HCT116 (cell line): ENCODE results near the gene JAM3. TPM values are rescaled to one million over a fixed set of nuclear protein-coding genes. Genes with fewer than 3 reads are reported as not detected.

Source experiments
- ATAC-seq: fragments of 200-7000 bp; cut with Tn5 transposase; 2 replicates; pipeline ENCODE4 v1.9.1; 2020; ENCODE audit warnings: mild to moderate bottlenecking, moderate library complexity
- BruUV-seq: library from RNA; stranded (reverse); fragments of 400-500 nt; replicated peaks from 2 replicates; lab custom pipeline; 2021; lab: Mats Ljungman, UMichigan
- CTCF ChIA-PET: fragments of 300-600 bp; sonication (Branson Sonifier 250); formaldehyde crosslinking; loops from one replicate; lab custom pipeline; 2021; ENCODE audit warnings: antibody characterized with exemption; lab: Charles Lee
- POLR2A ChIA-PET: fragments of 300-600, 350-600 bp; sonication (Branson Sonifier 250); formaldehyde crosslinking; loops from one replicate; lab custom pipeline; 2021; ENCODE audit warnings: antibody characterized with exemption; lab: Charles Lee
- RAD21 ChIA-PET, 2 experiments: fragments of 300-600 bp; sonication (Branson Sonifier 250); formaldehyde crosslinking; loops; one replicate each; lab custom pipeline; 2023; ENCODE audit warnings: low total read pairs in 2 of 2; ENCODE audit not compliant: uncharacterized antibody in 2 of 2, unreplicated experiment in 2 of 2, low non-redundant PET in 1 of 2; lab: Charles Lee
- DNase-seq: peaks from one replicate; pipeline ENCODE4 v3.0.0-alpha.2; 2010; ENCODE audit warnings: low read depth, low spot score
- H2AFZ ChIP-seq: fragments of 200-600 bp; shearing (Covaris generic), sonication (generic); 2 replicates; pipeline ENCODE4 v1.6.1; 2017; ENCODE audit warnings: low read depth, mixed run types, mixed read lengths, antibody characterized with exemption, low read length; ENCODE audit not compliant: poor library complexity, severe bottlenecking
- H3K27ac ChIP-seq: 2 replicates; pipeline ENCODE4 v1.5.1; 2012; ENCODE audit warnings: low read depth, low read length
- H3K27me3 ChIP-seq: fragments of 200-600 bp; sonication (generic); 2 replicates; pipeline ENCODE4 v1.6.1; 2016; ENCODE audit warnings: mixed run types, low read length, mixed read lengths; ENCODE audit not compliant: insufficient read depth
- H3K36me3 ChIP-seq, 2 experiments: fragments of 200-500 bp in 1 of 2; fragments of 200-600 bp in 1 of 2; sonication (Bioruptor generic) in 1 of 2; sonication (generic) in 1 of 2; 2 replicates each; pipeline versions ENCODE4 v1.5.1 to v1.6.1; 2014 to 2016; ENCODE audit warnings: low read length in 2 of 2, inconsistent platforms in 1 of 2, mixed read lengths in 1 of 2, mixed run types in 1 of 2; ENCODE audit not compliant: insufficient read depth in 2 of 2, control insufficient read depth in 1 of 2
- H3K4me1 ChIP-seq, 2 experiments: fragments of 200-600 bp in 1 of 2; sonication (generic) in 1 of 2; 2 replicates each; pipeline versions ENCODE4 v1.5.1 to v1.6.1; 2012 to 2017; ENCODE audit warnings: low read length in 2 of 2, inconsistent platforms in 1 of 2, mild to moderate bottlenecking in 1 of 2, mixed read lengths in 1 of 2, mixed run types in 1 of 2, moderate library complexity in 1 of 2; ENCODE audit not compliant: insufficient read depth in 2 of 2, control insufficient read depth in 1 of 2
- H3K4me2 ChIP-seq: fragments of 200-600 bp; sonication (generic); 2 replicates; pipeline ENCODE4 v1.6.1; 2017; ENCODE audit warnings: mixed run types, low read length, mixed read lengths
- H3K4me3 ChIP-seq, 2 experiments: fragments of 200-600 bp in 1 of 2; sonication (generic) in 1 of 2; replicated peaks in 1 of 2; 2 replicates each; pipeline ENCODE4 v1.5.1; 2011 to 2016; ENCODE audit warnings: low read length in 2 of 2, control low read depth in 1 of 2, low read depth in 1 of 2, mild to moderate bottlenecking in 1 of 2, mixed read lengths in 1 of 2, mixed run types in 1 of 2
- H3K79me2 ChIP-seq: fragments of 200-600 bp; sonication (generic); 2 replicates; pipeline ENCODE4 v1.6.1; 2017; ENCODE audit warnings: mild to moderate bottlenecking, mixed run types, low read length, moderate library complexity, mixed read lengths; ENCODE audit not compliant: insufficient read depth
- H3K9ac ChIP-seq: fragments of 200-600 bp; sonication (generic); 2 replicates; pipeline ENCODE4 v1.6.1; 2016; ENCODE audit warnings: low read length, mixed read lengths
- H3K9me2 ChIP-seq: fragments of 200-600 bp; sonication (generic), shearing (Covaris generic); 2 replicates; pipeline ENCODE4 v1.6.1; 2017; ENCODE audit warnings: mixed run types, mild to moderate bottlenecking, moderate library complexity; ENCODE audit not compliant: insufficient read depth
- H3K9me3 ChIP-seq, 2 experiments: fragments of 200-500 bp in 1 of 2; fragments of 200-600 bp in 1 of 2; sonication (Bioruptor generic) in 1 of 2; sonication (generic) in 1 of 2; 2 replicates each; pipeline ENCODE4 v1.6.1; 2014 to 2017; ENCODE audit warnings: low read length in 2 of 2, mixed read lengths in 2 of 2, inconsistent platforms in 1 of 2, low read depth in 1 of 2, mild to moderate bottlenecking in 1 of 2, mixed run types in 1 of 2, moderate library complexity in 1 of 2; ENCODE audit not compliant: control insufficient read depth in 1 of 2, insufficient read depth in 1 of 2
- H4K20me1 ChIP-seq: fragments of 200-600 bp; sonication (generic), shearing (Covaris generic); 2 replicates; pipeline ENCODE4 v1.6.1; 2017; ENCODE audit warnings: mixed run types, mild to moderate bottlenecking, moderate library complexity; ENCODE audit not compliant: insufficient read depth
- EGR1 ChIP-seq: IDR thresholded peaks from 2 replicates; pipeline ENCODE4 v1.6.1; 2012; ENCODE audit warnings: low read depth
- ELF1 ChIP-seq: IDR thresholded peaks from 2 replicates; pipeline ENCODE4 v1.6.1; 2012; ENCODE audit warnings: low read depth, borderline replicate concordance
- EZH2phosphoT487 ChIP-seq: fragments of 200-600 bp; IDR thresholded peaks from 2 replicates; pipeline ENCODE4 v1.6.1; 2018; ENCODE audit warnings: antibody characterized with exemption, borderline replicate concordance
- RAD21 ChIP-seq: IDR thresholded peaks from 2 replicates; pipeline ENCODE4 v1.6.1; 2012; ENCODE audit warnings: low read depth, mild to moderate bottlenecking
- SP1 ChIP-seq: IDR thresholded peaks from 2 replicates; pipeline ENCODE4 v1.6.1; 2012; ENCODE audit warnings: low read depth
- ZNF274 ChIP-seq: fragments of 200-500 bp; sonication (Bioruptor generic); IDR thresholded peaks from 2 replicates; pipeline ENCODE4 v1.6.1; 2014; ENCODE audit warnings: mild to moderate bottlenecking, low read depth, low read length, inconsistent platforms
- intact Hi-C: fragments of 100-400 bp; cut with micrococcal nuclease; formaldehyde crosslinking; loops from 2 replicates; pipeline ENCODE4 v1.10.0; 2022
- total RNA-seq: library from RNA; stranded (reverse); gene quantifications from one replicate; pipeline ENCODE4 v1.2.1, GENCODE V29; 2021; ENCODE audit not compliant: unreplicated experiment
- TF ChIP-seq, protein P1 (sequence below): IDR thresholded peaks from 2 replicates; pipeline ENCODE4 v1.6.1; 2012
- TF ChIP-seq, protein P2 (sequence below), 3 experiments: fragments of 200-600 bp in 1 of 3; sonication (generic) in 1 of 3; IDR thresholded peaks in 2 of 3; conservative IDR thresholded peaks in 1 of 3; 2 replicates each; pipeline ENCODE4 v1.5.1; 2012 to 2017; ENCODE audit warnings: low read depth in 2 of 3, low read length in 2 of 3, antibody characterized with exemption in 1 of 3, borderline replicate concordance in 1 of 3, control low read depth in 1 of 3, mild to moderate bottlenecking in 1 of 3, mixed read lengths in 1 of 3, mixed run types in 1 of 3, moderate library complexity in 1 of 3; ENCODE audit not compliant: insufficient read depth in 1 of 3

JAM3 gene
- total RNA-seq, 1 experiment from 2014 or later = 0.25 TPM

GRCh38 chr11:134030853-134031252 lies 38.0 kb upstream of the JAM3 start:
- BruUV-seq = no TSS peak
- no peak overlapping the region for H3K4me3 ChIP-seq
- TF ChIP-seq RAD21 (peak; percentile 18), ELF1 (no peak), ZNF274 (no peak), EGR1 (no peak), EZH2phosphoT487 (no peak), SP1 (no peak)
- TF ChIP-seq, protein P1, sequence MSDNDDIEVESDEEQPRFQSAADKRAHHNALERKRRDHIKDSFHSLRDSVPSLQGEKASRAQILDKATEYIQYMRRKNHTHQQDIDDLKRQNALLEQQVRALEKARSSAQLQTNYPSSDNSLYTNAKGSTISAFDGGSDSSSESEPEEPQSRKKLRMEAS = no peak
- TF ChIP-seq, protein P2, sequence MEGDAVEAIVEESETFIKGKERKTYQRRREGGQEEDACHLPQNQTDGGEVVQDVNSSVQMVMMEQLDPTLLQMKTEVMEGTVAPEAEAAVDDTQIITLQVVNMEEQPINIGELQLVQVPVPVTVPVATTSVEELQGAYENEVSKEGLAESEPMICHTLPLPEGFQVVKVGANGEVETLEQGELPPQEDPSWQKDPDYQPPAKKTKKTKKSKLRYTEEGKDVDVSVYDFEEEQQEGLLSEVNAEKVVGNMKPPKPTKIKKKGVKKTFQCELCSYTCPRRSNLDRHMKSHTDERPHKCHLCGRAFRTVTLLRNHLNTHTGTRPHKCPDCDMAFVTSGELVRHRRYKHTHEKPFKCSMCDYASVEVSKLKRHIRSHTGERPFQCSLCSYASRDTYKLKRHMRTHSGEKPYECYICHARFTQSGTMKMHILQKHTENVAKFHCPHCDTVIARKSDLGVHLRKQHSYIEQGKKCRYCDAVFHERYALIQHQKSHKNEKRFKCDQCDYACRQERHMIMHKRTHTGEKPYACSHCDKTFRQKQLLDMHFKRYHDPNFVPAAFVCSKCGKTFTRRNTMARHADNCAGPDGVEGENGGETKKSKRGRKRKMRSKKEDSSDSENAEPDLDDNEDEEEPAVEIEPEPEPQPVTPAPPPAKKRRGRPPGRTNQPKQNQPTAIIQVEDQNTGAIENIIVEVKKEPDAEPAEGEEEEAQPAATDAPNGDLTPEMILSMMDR (IDR thresholded peaks at IDR 0.05 in 2 of 3, conservative IDR thresholded peaks at IDR 0.05 in 1 of 3; ENCODE audit: borderline replicate concordance in 1 of 3, insufficient read depth in 1 of 3, low read depth in 2 of 3, low read length in 2 of 3) = peak in 2 of 3 experiments; percentile 43 to 56; a peak in 4 of 6 replicates
- RAD21 ChIA-PET = no interaction called here
- no peak for DNase-seq
- peaks cover 4 to 5% of the 10 kb centered on the region in 2 experiments; a peak in 2 of 4 replicates for H3K4me1 ChIP-seq
- H3K9ac ChIP-seq = no peak overlapping the region
- no peaks in the 10 kb centered on the region for H3K9me3 ChIP-seq
- H3K9me2 ChIP-seq = no peaks in the 10 kb centered on the region
- H2AFZ ChIP-seq = no peak overlapping the region
- peak; percentile 68 for ATAC-seq
- no peaks in the 10 kb centered on the region for H3K36me3 ChIP-seq
- H3K27me3 ChIP-seq = peaks cover 31% of the 10 kb centered on the region
- POLR2A ChIA-PET = no interaction called here
- no peaks in the 10 kb centered on the region for H3K79me2 ChIP-seq
- CTCF ChIA-PET = interaction anchor here (1.0 kb wide), 1 partner anchor 20 kb away, joined by 3 read pairs; no protein-coding TSS in a partner anchor
- intact Hi-C loops = loop anchor here (10.0 kb wide), 1 partner anchor 194 kb away; the partner anchor contains the start of genes NCAPD3 and VPS26B
- H3K4me2 ChIP-seq = no peak overlapping the region
- no peak overlapping the region for H3K27ac ChIP-seq
- no peaks in the 10 kb centered on the region for H4K20me1 ChIP-seq
